ENCODE measurements around the gene C2orf76. TPM values are rescaled to one million over a fixed set of nuclear protein-coding genes. Genes with fewer than 3 reads are reported as not detected.

The C2orf76 gene
- total RNA-seq, 4 donors from 2014 or later = 8.7 to 14.6 (median 11.2) TPM

- intact Hi-C loops (cut with DNase I) = no loop called here
- Histone ChIP-seq H3K9me3 (no peaks in the 10 kb centered on the region), H3K4me1 (peaks cover 0 to 3% (median 0%) of the 10 kb centered on the region in 4 donors), H3K27me3 (peaks cover 0 to 14% (median 0%) of the 10 kb centered on the region in 4 donors), H3K27ac (replicated peaks in 1 of 4) (no peak overlapping the region), H3K36me3 (no peaks in the 10 kb centered on the region), H3K4me3 (no peak overlapping the region)
- 84% methylated on average over 5 of the region's 5 CpGs for WGBS
- TF ChIP-seq, protein P1, sequence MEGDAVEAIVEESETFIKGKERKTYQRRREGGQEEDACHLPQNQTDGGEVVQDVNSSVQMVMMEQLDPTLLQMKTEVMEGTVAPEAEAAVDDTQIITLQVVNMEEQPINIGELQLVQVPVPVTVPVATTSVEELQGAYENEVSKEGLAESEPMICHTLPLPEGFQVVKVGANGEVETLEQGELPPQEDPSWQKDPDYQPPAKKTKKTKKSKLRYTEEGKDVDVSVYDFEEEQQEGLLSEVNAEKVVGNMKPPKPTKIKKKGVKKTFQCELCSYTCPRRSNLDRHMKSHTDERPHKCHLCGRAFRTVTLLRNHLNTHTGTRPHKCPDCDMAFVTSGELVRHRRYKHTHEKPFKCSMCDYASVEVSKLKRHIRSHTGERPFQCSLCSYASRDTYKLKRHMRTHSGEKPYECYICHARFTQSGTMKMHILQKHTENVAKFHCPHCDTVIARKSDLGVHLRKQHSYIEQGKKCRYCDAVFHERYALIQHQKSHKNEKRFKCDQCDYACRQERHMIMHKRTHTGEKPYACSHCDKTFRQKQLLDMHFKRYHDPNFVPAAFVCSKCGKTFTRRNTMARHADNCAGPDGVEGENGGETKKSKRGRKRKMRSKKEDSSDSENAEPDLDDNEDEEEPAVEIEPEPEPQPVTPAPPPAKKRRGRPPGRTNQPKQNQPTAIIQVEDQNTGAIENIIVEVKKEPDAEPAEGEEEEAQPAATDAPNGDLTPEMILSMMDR (IDR thresholded peaks at IDR 0.05) = no peak
- no peak for TF ChIP-seq POLR2A (IDR thresholded peaks at IDR 0.05; ENCODE audit: low read depth)
- no peak for TF ChIP-seq EP300 (IDR thresholded peaks at IDR 0.05)
- no peak for TF ChIP-seq POLR2AphosphoS5 (IDR thresholded peaks at IDR 0.05)
- DNase-seq (ENCODE audit: extremely low spot score) = no peak
These were observed 35.5 kb upstream of the C2orf76 start for GRCh38 chr2:119402106-119402505.

DNA sequence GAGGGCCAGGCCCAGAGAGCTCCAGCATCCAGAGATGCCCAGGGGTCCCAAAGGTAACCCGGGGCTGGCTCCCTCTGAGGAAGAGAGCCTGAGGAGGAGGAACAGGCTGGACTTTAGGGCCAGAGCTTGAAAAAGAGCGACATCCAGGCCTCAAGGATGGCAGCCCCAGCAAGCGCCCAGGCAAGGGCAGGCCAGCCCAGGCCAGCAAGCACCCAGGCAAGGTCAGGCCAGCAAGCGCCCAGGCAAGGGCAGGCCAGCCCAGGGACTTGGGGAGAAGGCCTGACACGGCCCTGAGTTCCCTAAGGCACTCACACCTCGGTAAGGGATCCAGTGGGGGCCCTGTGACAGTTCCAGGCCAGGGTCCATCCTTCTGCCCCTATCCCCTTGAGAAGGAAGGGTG, 30.6 kb upstream of the C2orf76 start:
- TF ChIP-seq EP300 (IDR thresholded peaks at IDR 0.05) (no peak), POLR2AphosphoS5 (IDR thresholded peaks at IDR 0.05) (no peak), POLR2A (IDR thresholded peaks at IDR 0.05; ENCODE audit: low read depth) (no peak)
- TF ChIP-seq, protein P1 (IDR thresholded peaks at IDR 0.05) = no peak
- intact Hi-C loops (cut with DNase I) = no loop called here

DNA sequence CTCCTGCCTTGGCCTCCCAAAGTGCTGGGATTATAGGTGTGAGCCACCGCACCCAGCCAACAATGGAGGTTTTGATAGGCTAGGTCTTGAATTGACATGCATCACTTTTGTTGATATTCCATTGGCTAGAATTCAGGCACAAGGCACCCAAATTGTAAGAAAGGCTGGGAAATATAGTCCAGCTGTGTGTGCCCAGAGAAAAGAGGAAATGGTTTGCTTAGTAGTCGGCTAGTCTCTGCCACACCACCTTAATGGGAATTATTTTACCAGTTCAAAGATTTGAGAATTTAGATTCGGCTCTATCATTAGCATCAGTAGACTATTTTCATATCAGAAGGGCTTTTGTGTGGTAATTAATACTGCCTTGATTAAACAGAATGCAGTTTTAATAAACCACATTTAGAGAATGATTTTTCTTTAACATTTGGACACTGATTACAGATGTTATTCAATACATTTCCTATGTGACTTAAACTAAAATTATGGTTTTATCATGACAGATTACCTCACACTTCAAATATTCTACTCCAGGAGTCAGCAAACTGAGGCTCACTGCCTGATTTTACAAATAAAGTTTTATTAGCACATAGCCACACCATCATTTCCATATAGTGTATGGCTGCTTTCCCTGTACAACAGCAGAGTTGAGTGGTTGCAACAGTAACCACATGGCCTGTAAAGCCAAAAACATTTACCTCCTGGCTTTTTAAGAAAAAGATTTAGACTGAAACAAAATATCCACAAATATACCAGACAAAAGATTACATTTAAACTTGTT, 27.5 kb upstream of the C2orf76 start:
- Histone ChIP-seq H3K9me3 (no peaks in the 10 kb centered on the region), H3K36me3 (no peaks in the 10 kb centered on the region), H3K4me3 (no peak overlapping the region), H3K27ac (replicated peaks in 1 of 4) (no peak overlapping the region), H3K27me3 (no peaks in the 10 kb centered on the region), H3K4me1 (peaks cover 6 to 12% (median 11%) of the 10 kb centered on the region in 4 donors)
- WGBS = 93% methylated on average over 3 of the region's 3 CpGs
- TF ChIP-seq POLR2AphosphoS5 (IDR thresholded peaks at IDR 0.05) (no peak), POLR2A (IDR thresholded peaks at IDR 0.05; ENCODE audit: low read depth) (no peak)
- TF ChIP-seq, protein P1 (IDR thresholded peaks at IDR 0.05) = no peak
- intact Hi-C loops (cut with DNase I) = no loop called here
- DNase-seq (ENCODE audit: extremely low spot score) = no peak

More for the DNA sequence above, 30.6 kb upstream of the C2orf76 start:
- WGBS = 91% methylated on average over 5 of the region's 6 CpGs
- Histone ChIP-seq H3K4me1 (no peaks in the 10 kb centered on the region), H3K27me3 (no peaks in the 10 kb centered on the region), H3K4me3 (no peak overlapping the region), H3K36me3 (no peaks in the 10 kb centered on the region), H3K9me3 (no peaks in the 10 kb centered on the region), H3K27ac (replicated peaks in 1 of 4) (no peak overlapping the region)
- DNase-seq (ENCODE audit: extremely low spot score) = no peak

GRCh38 chr2:119389615-119390306, 23.1 kb upstream of the C2orf76 start:
- 17% methylated on average over 5 of the region's 5 CpGs for WGBS
- H3K27ac ChIP-seq (replicated peaks in 1 of 4) = no peak overlapping the region
- no peak for DNase-seq (ENCODE audit: extremely low spot score)

More at GRCh38 chr2:119389615-119390306, 23.1 kb upstream of the C2orf76 start:
- no peaks in the 10 kb centered on the region for H3K27me3 ChIP-seq
- H3K4me1 ChIP-seq = peaks cover 16 to 21% (median 20%) of the 10 kb centered on the region in 4 donors
- no peak overlapping the region for H3K4me3 ChIP-seq
- H3K36me3 ChIP-seq = no peaks in the 10 kb centered on the region
- intact Hi-C loops (cut with DNase I) = no loop called here
- TF ChIP-seq, protein P1 (IDR thresholded peaks at IDR 0.05) = no peak
- TF ChIP-seq POLR2AphosphoS5 (IDR thresholded peaks at IDR 0.05) (no peak), EP300 (IDR thresholded peaks at IDR 0.05) (no peak), POLR2A (IDR thresholded peaks at IDR 0.05; ENCODE audit: low read depth) (no peak)
- H3K9me3 ChIP-seq = no peaks in the 10 kb centered on the region

Measured in esophagus muscularis mucosa (tissue), 4 donors.